CD14-positive monocyte (primary cell): ENCODE data around the gene EXOC4. TPM values are rescaled to one million over a fixed set of nuclear protein-coding genes. Genes with fewer than 3 reads are reported as not detected.
A peak's percentile ranks its signal among the peaks of the same experiment; 100 is the strongest.

Experiments
- DNase-seq, 3 donors: peaks; one replicate each; pipeline ENCODE4 v3.0.0-alpha.2; 2011 to 2022
- H2AFZ ChIP-seq: 2 replicates; pipeline ENCODE4 v1.6.0; 2012; ENCODE audit warnings: mild to moderate bottlenecking, low read depth, low read length, inconsistent platforms; ENCODE audit not compliant: insufficient read depth, poor library complexity, severe bottlenecking
- H3K27ac ChIP-seq, 2 donors: 1 replicate in 1 of 2; 2 replicates in 1 of 2; pipeline ENCODE4 v1.5.1; 2012 to 2013; ENCODE audit warnings: low read length in 2 of 2, control low read depth in 1 of 2, inconsistent platforms in 1 of 2, low read depth in 1 of 2, mild to moderate bottlenecking in 1 of 2
- H3K27me3 ChIP-seq, 2 donors: one replicate each; pipeline versions ENCODE4 v1.6.0 to v1.6.1; 2011 to 2013; ENCODE audit warnings: low read length in 2 of 2; ENCODE audit not compliant: control insufficient read depth in 2 of 2, insufficient read depth in 2 of 2
- H3K36me3 ChIP-seq, 2 donors: replicated peaks in 1 of 2; 1 replicate in 1 of 2; 2 replicates in 1 of 2; pipeline versions ENCODE4 v1.5.1 to v1.6.1; 2012 to 2013; ENCODE audit warnings: low read length in 2 of 2, control low read depth in 1 of 2, inconsistent platforms in 1 of 2, mild to moderate bottlenecking in 1 of 2; ENCODE audit not compliant: insufficient read depth in 2 of 2, control insufficient read depth in 1 of 2
- H3K4me1 ChIP-seq, 2 donors: 1 replicate in 1 of 2; 2 replicates in 1 of 2; pipeline versions ENCODE4 v1.5.1 to v1.6.1; 2012 to 2013; ENCODE audit warnings: low read length in 2 of 2, control low read depth in 1 of 2, inconsistent platforms in 1 of 2, mild to moderate bottlenecking in 1 of 2, moderate library complexity in 1 of 2; ENCODE audit not compliant: insufficient read depth in 2 of 2, control insufficient read depth in 1 of 2
- H3K4me2 ChIP-seq: replicated peaks from 2 replicates; pipeline ENCODE3; 2012; ENCODE audit warnings: low read length, moderate library complexity, mild to moderate bottlenecking; ENCODE audit not compliant: poor library complexity, severe bottlenecking; ENCODE audit errors: extremely low read depth
- H3K4me3 ChIP-seq, 3 experiments: fragments of 200-600 bp in 1 of 3; sonication (generic) in 1 of 3; replicated peaks in 1 of 3; 1 replicate in 2 of 3; 2 replicates in 1 of 3; pipeline ENCODE4 v1.5.1; 2011 to 2013; ENCODE audit warnings: low read length in 3 of 3, mild to moderate bottlenecking in 3 of 3, control low read depth in 2 of 3, low read depth in 2 of 3, inconsistent platforms in 1 of 3, moderate library complexity in 1 of 3
- H3K79me2 ChIP-seq: 2 replicates; pipeline ENCODE4 v1.6.0; 2012; ENCODE audit warnings: mild to moderate bottlenecking, control low read depth, inconsistent platforms, low read length, moderate library complexity; ENCODE audit not compliant: insufficient read depth
- H3K9ac ChIP-seq: 2 replicates; pipeline ENCODE4 v1.6.0; 2017; ENCODE audit warnings: low read length, mild to moderate bottlenecking; ENCODE audit not compliant: insufficient read depth, poor library complexity, severe bottlenecking
- H3K9me3 ChIP-seq, 2 donors: replicated peaks in 1 of 2; 1 replicate in 1 of 2; 2 replicates in 1 of 2; pipeline versions ENCODE4 v1.5.1 to v1.6.1; 2012 to 2013; ENCODE audit warnings: low read length in 2 of 2, control low read depth in 1 of 2; ENCODE audit not compliant: control insufficient read depth in 1 of 2, insufficient read depth in 1 of 2
- H4K20me1 ChIP-seq: 2 replicates; pipeline ENCODE4 v1.6.0; 2012; ENCODE audit warnings: mild to moderate bottlenecking, low read length, control low read depth, moderate library complexity; ENCODE audit not compliant: insufficient read depth
- H3K27ac Mint-ChIP-seq, 7 donors: one replicate each; pipeline ENCODE4 v1.8.0; 2020; ENCODE audit warnings: mild to moderate bottlenecking in 7 of 7, mixed read lengths in 7 of 7, moderate library complexity in 6 of 7, inconsistent platforms in 2 of 7
- H3K27me3 Mint-ChIP-seq, 3 donors: one replicate each; pipeline ENCODE4 v1.8.0; 2021 to 2022; ENCODE audit warnings: low read depth in 3 of 3, mild to moderate bottlenecking in 3 of 3, mixed read lengths in 3 of 3, moderate library complexity in 3 of 3, inconsistent platforms in 1 of 3
- H3K36me3 Mint-ChIP-seq, 2 donors: one replicate each; pipeline ENCODE4 v1.8.0; 2020; ENCODE audit warnings: mixed read lengths in 2 of 2, inconsistent platforms in 1 of 2, mild to moderate bottlenecking in 1 of 2
- H3K4me1 Mint-ChIP-seq: one replicate; pipeline ENCODE4 v1.8.0; 2020; ENCODE audit warnings: mild to moderate bottlenecking, mixed read lengths
- H3K4me3 Mint-ChIP-seq, 2 donors: one replicate each; pipeline ENCODE4 v1.8.0; 2020; ENCODE audit warnings: mild to moderate bottlenecking in 2 of 2, mixed read lengths in 2 of 2, moderate library complexity in 1 of 2
- H3K9me3 Mint-ChIP-seq, 7 donors: one replicate each; pipeline ENCODE4 v1.8.0; 2020 to 2022; ENCODE audit warnings: mixed read lengths in 7 of 7, mild to moderate bottlenecking in 6 of 7, moderate library complexity in 6 of 7, inconsistent platforms in 2 of 7
- CTCF ChIP-seq: fragments of 200-600 bp; IDR thresholded peaks from one replicate; pipeline ENCODE4 v1.8.0; 2022; ENCODE audit warnings: antibody characterized with exemption, mild to moderate bottlenecking
- WGBS: methylation state at CpG from one replicate; pipeline ENCODE4 v1.1.5; 2013; ENCODE audit warnings: missing lambda C conversion rate; ENCODE audit not compliant: insufficient coverage; 5-methylcytosine and 5-hydroxymethylcytosine counted together
- intact Hi-C, 2 donors: fragments of 100-400 bp; cut with micrococcal nuclease; formaldehyde crosslinking; loops; one replicate each; pipeline versions ENCODE4 v1.15.0 to v1.15.1; 2023
- polyA plus RNA-seq, 3 donors: library from polyadenylated mRNA; depleted of rRNA in 1 of 3; unstranded in 2 of 3; stranded (reverse) in 1 of 3; fragments of 300-500 nt in 2 of 3; fragments of >200 nt in 1 of 3; fragmentation: Illumina TruSeq in 2 of 3; gene quantifications; 1 replicate in 2 of 3; 2 replicates in 1 of 3; pipeline ENCODE4 v1.2.3, GENCODE V29; 2012 to 2021

EXOC4 gene
- polyA plus RNA-seq, 3 donors, result 20.6 to 22.3 (median 22.3) TPM

DNA sequence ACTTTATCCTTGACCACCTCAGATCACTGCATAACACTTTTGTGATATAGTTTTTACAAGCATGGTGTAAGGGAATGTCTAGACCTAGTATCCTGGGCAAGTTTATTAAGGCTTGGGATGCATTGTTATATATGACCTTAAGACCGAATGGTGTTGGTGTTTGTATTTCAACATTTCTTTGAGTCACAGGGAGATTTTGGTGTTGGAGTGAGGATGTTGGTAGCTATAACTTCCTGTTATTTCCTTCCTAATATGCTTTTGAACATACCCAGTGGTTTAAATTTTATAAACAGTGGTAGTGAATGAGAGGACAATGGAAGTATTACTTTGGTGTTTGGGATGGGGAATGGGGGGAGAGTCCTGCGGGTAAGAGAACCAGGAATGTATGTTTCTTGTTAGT, 2.6 kb downstream of the EXOC4 start:
- no peak overlapping the region for H2AFZ ChIP-seq
- WGBS, result no CpG with 5 or more reads among the region's 2 CpGs
- intact Hi-C loops, result loop anchor here (10.0 kb wide), 1 partner anchor 1059 kb away; the partner anchor contains the start of gene SLC35B4 (in 2 of the 2)
- no peaks in the 10 kb centered on the region for H4K20me1 ChIP-seq
- H3K4me2 ChIP-seq, result peak overlapping the region; percentile 30
- H3K4me3 ChIP-seq, result no peak overlapping the region
- H3K4me3 Mint-ChIP-seq, result peak overlapping the region in 1 of 2 donors; percentile 29
- peaks cover 60% of the 10 kb centered on the region for H3K79me2 ChIP-seq
- no peaks in the 10 kb centered on the region for H3K27me3 Mint-ChIP-seq
- H3K4me1 ChIP-seq, result peaks cover 27 to 33% of the 10 kb centered on the region in 2 donors
- peaks cover 30% of the 10 kb centered on the region for H3K4me1 Mint-ChIP-seq
- no peak overlapping the region for H3K9ac ChIP-seq
- H3K27me3 ChIP-seq, result no peaks in the 10 kb centered on the region
- no peaks in the 10 kb centered on the region for H3K9me3 Mint-ChIP-seq
- H3K27ac Mint-ChIP-seq, result peak overlapping the region; percentile 82 to 93 (median 88)
- peaks cover 0 to 2% of the 10 kb centered on the region in 2 donors for H3K36me3 Mint-ChIP-seq
- no peaks in the 10 kb centered on the region for H3K36me3 ChIP-seq
- no peak for TF ChIP-seq CTCF
- H3K27ac ChIP-seq, result peak overlapping the region; percentile 57 to 61
- peak; percentile 53 to 88 (median 74) for DNase-seq
- no peaks in the 10 kb centered on the region for H3K9me3 ChIP-seq

DNA sequence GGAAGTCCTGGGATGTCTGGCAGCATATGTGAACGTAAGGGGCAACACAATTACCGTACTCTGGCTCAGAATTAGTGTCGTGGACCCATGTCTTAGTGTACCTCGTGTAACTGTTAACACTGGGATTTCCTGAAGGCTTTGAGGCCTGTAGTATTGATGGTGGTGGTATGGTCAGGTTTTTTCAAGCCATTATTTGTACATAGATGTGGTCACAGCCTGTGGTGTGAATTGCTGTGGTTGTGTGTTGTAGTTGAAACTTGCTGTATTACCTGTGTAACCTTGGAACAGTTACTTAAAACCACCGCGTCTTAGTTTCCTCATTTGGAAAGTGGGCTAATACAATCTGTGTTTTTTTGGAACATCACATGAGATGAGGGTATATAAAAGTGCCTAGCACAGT, 5.3 kb downstream of the EXOC4 start:
- no peaks in the 10 kb centered on the region for H3K36me3 ChIP-seq
- H3K27me3 Mint-ChIP-seq, result no peaks in the 10 kb centered on the region
- 96% methylated on average over 4 of the region's 6 CpGs for WGBS
- H3K27ac ChIP-seq, result no peak overlapping the region
- peak overlapping the region in 2 of 7 donors; percentile 31 to 57 for H3K27ac Mint-ChIP-seq
- intact Hi-C loops, result loop anchor here (10.0 kb wide), 1 partner anchor 1057 kb away; the partner anchor contains the start of gene SLC35B4 (in 2 of the 2)
- peaks cover 68% of the 10 kb centered on the region for H3K79me2 ChIP-seq
- H3K27me3 ChIP-seq, result no peaks in the 10 kb centered on the region
- no peak overlapping the region for H2AFZ ChIP-seq
- H3K9me3 Mint-ChIP-seq, result peaks cover 0 to 3% (median 0%) of the 10 kb centered on the region in 7 donors
- no peak overlapping the region for H3K9ac ChIP-seq
- TF ChIP-seq CTCF, result no peak
- H4K20me1 ChIP-seq, result no peaks in the 10 kb centered on the region
- H3K9me3 ChIP-seq, result no peaks in the 10 kb centered on the region
- H3K4me1 Mint-ChIP-seq, result peaks cover 27% of the 10 kb centered on the region
- H3K4me3 Mint-ChIP-seq, result no peak overlapping the region
- peaks cover 1 to 7% of the 10 kb centered on the region in 2 donors for H3K36me3 Mint-ChIP-seq
- H3K4me1 ChIP-seq, result peaks cover 27 to 33% of the 10 kb centered on the region in 2 donors
- no peak for DNase-seq
- H3K4me2 ChIP-seq, result no peak overlapping the region
- no peak overlapping the region for H3K4me3 ChIP-seq
